HG02970 (cell line): ENCODE measurements around the gene ZBTB5.
"Not testable (repeated sequence)": the region's sequence is repeated elsewhere in the genome, so short reads cannot be mapped to it uniquely, and the experiment has no call there.

Experiments used
- ATAC-seq: cut with Tn5 transposase; IDR thresholded peaks from one replicate; pipeline ENCODE4 v1.9.1; 2021; ENCODE audit warnings: mild to moderate bottlenecking, moderate library complexity, moderate number of reproducible peaks; ENCODE audit not compliant: unreplicated experiment, low FRiP score

The ZBTB5 gene, protein sequence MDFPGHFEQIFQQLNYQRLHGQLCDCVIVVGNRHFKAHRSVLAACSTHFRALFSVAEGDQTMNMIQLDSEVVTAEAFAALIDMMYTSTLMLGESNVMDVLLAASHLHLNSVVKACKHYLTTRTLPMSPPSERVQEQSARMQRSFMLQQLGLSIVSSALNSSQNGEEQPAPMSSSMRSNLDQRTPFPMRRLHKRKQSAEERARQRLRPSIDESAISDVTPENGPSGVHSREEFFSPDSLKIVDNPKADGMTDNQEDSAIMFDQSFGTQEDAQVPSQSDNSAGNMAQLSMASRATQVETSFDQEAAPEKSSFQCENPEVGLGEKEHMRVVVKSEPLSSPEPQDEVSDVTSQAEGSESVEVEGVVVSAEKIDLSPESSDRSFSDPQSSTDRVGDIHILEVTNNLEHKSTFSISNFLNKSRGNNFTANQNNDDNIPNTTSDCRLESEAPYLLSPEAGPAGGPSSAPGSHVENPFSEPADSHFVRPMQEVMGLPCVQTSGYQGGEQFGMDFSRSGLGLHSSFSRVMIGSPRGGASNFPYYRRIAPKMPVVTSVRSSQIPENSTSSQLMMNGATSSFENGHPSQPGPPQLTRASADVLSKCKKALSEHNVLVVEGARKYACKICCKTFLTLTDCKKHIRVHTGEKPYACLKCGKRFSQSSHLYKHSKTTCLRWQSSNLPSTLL

DNA sequence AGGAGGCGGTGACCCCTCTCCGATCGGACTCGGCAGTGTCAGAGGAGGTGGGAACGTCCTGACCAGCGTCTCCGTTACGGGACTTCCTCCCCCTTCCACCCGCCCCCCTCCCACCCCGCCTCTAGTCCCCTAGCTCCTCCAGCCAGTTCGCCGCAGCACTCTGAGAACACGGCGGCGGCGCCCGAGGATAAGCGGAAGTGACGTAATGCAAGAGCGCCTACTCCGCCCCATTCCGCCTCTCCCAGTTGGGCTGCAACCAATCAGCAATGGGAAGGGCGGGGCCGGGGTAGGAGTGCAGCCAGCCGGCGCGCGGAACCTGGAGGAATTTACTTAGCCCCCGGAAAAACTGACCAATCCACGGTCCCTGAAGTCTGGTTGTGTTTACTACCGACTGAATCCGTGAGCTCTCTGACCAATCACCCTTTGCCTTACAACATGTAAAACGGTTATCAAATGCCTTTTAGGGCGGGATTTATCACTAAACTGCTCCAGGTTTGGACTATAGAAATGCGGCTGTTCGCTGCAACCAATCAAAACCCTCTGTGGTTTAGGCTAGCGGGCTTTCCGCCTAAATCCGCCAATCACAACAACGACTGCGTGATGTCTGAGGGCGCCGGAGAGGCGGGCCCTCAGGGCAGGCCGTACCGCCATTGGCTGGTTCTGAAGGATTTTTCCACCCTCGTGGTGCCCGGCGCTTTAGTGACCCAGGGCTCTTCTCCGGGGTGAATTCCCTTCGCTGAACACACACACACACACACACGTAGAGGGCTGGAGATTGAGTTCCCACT lies at the start of gene ZBTB5:
TSS of gene ZBTB5 (minus strand) at position 202 of the 788 bp plus-strand sequence. CDS start 22,899 bp downstream, outside the sequence.
- ATAC-seq, result peak; percentile 81

DNA sequence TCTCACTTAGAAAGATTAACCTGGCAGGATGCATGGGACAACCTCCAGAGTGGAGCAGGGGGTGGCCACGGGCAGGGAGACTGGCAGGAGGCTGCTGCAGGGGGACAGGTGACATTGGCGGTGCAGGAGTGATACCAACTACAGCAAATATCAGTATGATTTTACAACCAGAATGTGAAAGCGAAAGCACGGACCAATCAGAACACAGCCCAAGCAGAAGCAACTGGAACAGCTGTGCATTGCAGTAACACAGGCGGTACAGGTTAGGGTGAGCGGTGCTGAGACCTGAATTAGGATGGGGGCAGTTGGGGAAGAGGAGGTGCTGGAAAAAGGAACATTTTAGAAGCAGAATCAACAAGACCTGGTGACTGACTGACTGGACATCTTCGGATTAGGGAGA lies 49.7 kb upstream of the ZBTB5 start:
- no peak for ATAC-seq

- not testable (repeated sequence) for ATAC-seq
Observed at GRCh38 chr9:37514415-37514814, 49.2 kb upstream of the ZBTB5 start.

- ATAC-seq, result no peak
Observed at GRCh38 chr9:37512437-37512836, 47.2 kb upstream of the ZBTB5 start.

DNA sequence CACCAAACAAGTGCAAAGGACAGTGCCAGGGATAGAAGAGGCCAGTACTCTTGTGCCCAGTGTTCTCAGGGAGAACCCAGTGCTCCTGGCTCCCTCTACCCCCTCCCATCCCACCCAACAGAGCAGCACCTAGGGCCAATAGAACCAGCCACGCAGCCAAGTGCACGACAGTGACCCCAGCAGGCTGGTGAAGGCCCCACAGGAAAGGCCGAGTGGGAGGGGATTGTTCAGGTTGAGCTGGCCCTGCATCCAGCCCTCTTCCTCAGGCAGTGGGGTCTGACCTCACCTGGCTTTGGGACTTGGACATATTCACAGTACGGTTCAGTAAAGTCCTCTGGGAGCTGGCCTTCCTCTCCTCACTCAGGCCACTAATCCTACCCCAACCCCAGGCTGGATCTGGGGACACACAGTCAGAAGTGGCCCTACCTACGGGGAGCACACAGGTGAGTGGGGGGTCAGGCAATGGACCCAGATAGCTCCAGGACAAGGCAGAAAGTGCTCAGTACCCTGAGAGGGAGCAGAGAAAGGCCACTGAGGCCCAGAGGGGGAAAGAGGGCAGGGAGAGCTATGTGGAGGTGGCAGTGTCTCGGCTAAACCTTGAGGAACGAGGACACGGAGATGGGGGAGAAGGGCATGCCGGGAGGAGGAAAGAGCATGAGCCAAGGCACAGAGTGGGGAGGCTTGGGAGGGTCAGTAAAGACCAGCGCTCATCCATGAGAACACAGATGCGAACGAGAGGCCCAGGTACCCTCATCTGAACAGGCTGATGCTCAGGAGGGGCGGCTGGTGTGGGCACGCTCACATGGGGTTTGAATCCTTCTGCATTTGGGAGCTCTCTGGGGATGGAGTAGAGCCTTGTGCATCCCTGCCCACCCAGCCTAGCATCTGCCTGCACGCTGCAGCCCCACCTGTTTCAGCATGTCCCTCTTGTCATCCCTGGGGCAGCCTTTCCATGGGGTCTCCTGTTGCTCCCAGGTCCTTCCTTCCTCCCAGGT lies 46.1 kb upstream of the ZBTB5 start:
- ATAC-seq, result no peak

- ATAC-seq, result not testable (repeated sequence)
Observed at GRCh38 chr9:37510053-37510452, 44.8 kb upstream of the ZBTB5 start.

DNA sequence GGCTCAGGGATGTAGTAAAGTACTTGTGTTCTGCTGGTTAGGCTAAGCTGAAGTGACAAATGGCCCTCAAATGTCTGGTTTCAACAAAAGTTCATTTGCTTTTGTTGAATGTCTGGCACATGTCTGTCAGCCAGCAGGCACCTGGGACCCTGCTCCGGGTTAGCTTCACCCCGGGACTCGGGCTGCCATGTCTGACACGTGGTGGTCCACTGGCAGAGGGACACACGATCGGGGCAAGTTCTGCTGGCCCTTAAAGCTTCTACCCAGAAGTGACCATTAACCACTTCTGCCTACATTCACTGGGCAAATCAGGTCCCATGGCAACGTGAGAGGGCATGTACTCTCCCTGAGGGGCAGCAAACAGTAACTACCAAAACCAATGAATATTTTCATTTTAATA lies 44.3 kb upstream of the ZBTB5 start:
- no peak for ATAC-seq

- no peak for ATAC-seq
Observed at GRCh38 chr9:37508834-37509206, 43.6 kb upstream of the ZBTB5 start.

DNA sequence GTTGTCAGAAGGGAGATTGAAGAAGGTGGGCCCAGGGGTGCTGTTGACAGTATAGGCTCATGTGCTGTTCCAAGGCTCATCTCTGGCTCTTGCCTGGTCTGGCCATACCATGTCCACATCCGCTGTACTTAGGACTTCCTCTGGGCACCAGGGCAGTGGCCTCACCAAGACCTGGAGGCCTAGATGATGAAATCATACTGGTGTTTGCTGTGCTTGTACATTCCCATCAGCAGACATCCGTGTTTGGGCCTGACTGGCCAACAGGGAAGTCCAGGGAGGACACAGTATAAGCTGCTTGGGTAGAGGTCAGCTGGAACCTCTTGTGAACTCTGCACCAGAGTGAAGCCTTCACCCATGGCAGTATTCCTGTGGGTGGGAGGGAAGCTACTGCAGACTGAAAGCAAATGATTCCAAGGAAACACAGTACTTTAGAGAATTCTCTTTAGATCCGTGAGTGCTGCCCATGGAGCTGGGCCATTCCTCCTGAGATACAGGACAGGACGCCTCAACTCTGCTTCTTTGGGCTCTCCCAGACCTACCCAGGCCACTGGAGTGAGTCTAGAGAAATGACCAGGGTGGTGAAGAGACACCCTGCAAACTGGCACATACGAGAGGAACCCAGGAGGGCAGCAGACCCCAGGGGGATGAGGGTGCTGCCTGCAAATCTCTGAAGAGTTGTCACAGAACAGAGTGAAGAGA lies 43.0 kb upstream of the ZBTB5 start:
- ATAC-seq, result no peak

GRCh38 chr9:37507566-37508134 lies 42.4 kb upstream of the ZBTB5 start:
- ATAC-seq, result no peak

DNA sequence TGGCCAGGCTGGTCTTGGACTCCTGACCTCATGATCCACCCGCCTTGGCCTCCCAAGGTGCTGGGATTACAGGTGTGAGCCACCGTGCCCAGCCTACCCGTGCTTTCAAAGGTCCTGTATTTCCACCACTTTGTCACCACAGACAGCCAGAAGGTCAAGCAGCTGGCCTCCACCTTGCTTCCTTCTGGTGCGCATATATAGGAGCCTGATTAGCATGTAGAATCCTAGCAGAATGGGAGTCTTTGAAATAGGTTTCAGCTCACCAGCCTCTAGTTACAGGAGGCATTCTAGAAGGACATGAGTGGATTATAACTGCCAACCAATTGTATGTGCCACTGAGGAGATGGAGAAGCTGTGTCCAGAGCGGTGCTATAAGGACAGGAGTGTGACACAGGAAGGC lies 39.4 kb upstream of the ZBTB5 start:
- no peak for ATAC-seq

- ATAC-seq, result no peak
Observed at GRCh38 chr9:37503736-37504135, 38.5 kb upstream of the ZBTB5 start.

- ATAC-seq, result no peak
Observed at GRCh38 chr9:37501957-37502596, 36.8 kb upstream of the ZBTB5 start.

DNA sequence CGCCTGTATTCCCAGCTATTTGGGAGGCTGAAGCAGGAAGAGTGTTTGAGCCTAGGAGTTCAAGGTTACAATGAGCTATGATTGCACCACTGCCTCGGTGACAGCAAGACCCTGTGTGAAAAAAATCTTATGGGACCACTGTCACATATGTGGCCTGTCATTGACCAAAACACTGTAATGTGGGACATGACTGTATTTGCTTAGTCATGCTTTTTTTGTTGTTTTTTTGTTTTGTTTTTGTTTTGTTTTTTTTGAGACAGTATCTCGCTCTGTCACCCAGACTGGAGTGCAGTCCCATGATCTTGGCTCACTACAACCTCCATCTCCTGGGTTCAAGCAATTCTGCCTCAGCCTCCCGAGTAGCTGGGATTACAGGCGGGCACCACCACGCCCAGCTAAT lies 34.0 kb upstream of the ZBTB5 start:
- ATAC-seq, result no peak

DNA sequence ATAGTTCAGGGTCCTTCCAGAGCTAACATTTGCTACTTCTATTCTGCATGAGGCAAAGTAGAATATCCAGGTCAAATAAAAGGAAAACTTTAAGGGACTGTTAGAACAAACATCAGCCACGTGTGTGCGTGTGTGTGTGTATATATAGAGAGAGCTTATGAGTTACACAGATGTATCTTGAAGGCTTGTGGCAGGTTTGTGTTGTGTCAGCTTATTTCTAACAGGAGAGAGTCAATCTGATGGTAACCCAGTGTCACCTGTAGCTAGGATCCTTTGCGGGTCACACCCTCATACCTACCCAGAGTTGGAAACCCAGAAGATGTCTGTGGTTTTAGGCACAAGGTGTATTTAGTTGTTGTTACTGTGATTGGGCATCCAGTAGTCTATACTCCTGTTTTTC lies 33.2 kb upstream of the ZBTB5 start:
- no peak for ATAC-seq

GRCh38 chr9:37497320-37497719 lies 32.1 kb upstream of the ZBTB5 start:
- no peak for ATAC-seq

DNA sequence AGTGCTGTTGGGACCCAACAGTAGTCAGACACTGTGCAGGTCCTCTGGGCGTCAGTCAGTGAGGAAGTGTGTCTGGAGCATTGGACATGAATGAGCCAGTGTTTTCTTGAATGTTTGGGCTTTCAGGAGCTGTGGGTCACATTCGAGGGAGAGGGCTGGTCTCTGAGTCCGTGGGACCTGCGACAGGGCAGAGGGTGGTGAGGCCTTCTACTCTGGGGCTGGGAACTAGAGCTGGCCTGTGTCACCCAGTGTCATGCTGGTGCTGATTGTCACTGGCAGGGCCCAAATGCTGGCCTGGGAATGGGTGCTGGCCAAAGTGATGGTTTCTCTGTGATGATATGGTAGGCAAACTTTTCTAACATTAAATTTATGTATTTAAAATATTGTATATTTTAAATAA lies 30.8 kb upstream of the ZBTB5 start:
- ATAC-seq, result no peak

DNA sequence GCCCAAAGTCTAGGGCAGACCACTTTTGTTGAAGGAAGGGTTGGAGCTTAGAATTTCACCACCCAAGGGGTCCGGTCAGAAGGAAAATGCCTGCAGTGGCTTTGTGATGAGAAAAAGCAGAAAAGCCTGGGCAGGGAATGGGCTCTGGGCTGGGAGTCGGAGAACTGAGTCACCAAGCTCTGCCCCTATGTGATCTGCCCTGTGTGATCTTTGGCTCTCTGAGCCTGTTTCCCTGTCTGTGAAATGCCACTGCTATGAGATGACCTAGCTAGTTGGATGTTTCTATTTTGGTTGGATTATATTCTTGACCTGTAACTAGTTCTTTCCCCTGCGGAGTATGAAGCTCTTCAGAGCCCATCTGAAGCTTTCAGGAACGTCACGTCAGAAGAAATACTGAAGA lies 30.3 kb upstream of the ZBTB5 start:
- ATAC-seq, result no peak

DNA sequence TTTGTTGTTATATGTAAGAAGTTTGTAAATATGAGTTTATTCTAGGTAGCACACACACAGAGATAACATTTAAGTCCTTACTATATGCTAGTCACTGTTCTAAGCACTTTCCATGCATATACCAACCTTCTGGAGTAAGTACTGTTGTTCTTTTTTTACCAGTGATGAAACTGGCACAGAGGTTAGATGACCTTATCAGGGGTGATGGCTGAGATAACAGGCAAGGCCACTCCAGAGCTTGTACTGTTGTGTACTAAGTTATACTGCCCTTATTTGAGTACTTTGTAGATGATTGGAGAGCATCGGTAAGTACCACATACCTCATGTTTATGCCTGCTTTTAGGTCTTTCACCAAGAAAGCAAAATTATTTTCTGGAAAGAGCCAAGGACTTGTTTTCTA lies 26.7 kb upstream of the ZBTB5 start:
- no peak for ATAC-seq
